Islet precursor cell (in vitro differentiated cells): ENCODE data around the gene HOXA10.

Source experiments
- DNase-seq: peaks from one replicate; pipeline ENCODE4 v3.0.0-alpha.2; 2018

Gene HOXA10

DNA sequence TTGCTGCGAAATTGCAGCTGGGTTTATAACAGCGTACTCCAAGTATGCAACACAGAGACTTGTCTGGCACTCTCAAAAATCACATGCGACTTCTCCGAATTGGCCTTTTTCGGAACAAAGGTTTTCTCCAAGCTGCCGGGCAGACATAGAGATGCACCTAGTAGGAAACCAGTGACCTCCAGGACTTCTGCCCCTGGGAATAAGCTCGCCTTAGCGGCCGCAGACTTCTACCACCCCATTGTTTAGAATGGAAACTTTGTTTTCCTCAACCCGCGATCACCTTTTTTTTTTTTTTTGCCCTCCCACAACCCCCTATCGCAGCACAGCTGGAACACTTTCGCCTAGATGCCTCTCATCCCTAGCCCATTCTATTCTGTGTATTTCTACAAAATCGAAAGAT, 4.9 kb upstream of the HOXA10 start:
- peak; percentile 46 for DNase-seq

DNA sequence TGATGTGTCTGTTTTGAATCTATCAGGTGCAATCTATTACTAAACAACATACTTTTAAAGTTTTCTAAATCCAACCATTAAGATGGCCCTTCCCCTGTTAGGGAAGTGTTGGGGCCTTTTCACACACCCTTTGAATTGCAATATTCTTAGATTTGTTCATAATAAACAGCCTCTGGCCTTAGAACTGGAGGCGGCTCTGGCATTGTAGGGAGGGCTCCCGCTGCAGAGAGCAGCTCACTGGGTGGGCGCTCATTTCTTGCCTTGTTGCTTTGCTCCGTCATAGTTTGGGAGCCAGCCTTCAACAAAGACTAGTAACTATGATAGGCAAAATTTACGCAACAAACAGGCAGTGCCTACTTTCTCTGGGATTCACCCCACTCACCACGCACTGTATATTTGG, 4.2 kb upstream of the HOXA10 start:
- peak; percentile 45 for DNase-seq

DNA sequence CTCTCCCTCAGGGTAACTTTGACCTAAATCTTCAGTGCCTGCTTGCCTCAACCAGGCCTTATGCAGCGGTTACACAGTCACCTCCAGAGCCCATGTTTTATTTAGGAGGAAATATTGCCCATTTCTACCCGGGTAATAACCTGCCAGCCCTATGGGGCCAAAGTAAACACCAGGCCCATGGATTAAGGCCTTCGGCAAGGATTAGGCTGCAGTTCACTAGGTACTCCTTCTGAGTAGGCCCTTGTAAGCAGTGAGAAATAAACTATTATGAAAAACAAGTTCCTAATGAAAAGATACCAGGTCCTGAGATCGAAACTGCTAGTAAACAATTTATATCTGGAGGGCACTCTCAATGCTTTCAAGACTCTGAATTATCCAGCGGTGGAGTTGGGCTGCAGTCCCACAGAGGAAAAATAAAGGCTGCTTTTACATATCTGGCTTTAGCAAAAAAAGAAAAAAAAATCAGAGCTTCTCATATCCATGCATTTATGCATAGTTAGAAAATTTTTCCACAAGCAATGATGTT, 3.7 kb upstream of the HOXA10 start:
- DNase-seq, result peak; percentile 15

DNA sequence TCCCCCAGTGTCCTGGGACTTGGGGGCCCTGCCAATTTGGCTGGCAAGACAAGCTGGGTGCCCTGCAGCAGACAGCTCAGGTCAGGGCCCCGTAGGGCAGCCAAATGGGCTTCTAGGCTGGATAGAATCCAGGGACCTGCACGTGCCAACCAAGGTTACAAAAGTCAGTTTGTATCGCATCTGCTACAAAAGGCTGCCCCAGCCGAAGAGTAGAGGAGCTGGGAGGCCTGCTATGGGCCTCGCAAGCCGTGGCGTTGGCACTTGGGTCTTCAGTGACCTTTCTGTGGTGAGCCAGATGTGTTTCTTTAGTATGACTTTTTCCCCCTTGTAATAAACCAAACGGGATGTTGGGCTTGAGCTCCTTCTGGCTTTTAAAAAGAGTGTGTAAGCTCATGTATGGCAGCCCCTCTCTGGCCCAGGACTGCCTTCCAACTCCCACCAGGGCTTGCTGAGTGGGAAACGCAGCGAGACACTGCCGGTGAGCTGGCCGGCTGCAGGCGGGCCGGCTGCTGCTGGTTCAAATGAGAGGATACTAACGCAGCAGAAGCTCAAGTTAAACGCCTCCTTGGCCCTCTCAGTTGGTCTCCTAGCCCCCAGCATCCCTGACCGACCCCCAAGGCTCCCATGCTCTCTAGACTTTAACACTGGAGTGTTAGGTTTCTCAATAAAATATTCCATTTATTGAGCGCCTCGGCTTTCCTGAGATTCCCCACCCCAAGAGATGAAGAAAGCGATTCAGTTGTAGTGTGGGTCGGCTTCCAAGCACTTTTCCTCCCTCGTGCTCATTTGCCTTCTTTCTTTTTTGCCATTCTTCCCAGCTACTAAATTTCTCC, 3.1 kb upstream of the HOXA10 start:
- DNase-seq, result peak; percentile 50

DNA sequence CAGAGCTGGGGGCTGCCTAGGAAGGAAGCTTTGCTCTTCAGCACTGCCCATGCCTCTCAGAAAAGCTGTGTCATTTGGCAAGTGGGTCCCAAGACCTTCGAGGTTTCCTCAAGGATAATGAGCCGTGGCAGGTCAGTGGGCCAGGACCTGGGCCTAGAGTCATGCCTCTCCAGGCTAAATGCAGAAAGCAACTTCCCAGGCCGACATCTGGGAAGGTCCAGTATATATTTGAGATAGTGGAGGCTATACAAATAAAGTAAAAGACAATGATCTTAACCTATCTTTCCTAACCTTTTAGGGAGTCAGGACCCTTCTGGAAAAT, 2.4 kb upstream of the HOXA10 start:
- DNase-seq, result no peak

DNA sequence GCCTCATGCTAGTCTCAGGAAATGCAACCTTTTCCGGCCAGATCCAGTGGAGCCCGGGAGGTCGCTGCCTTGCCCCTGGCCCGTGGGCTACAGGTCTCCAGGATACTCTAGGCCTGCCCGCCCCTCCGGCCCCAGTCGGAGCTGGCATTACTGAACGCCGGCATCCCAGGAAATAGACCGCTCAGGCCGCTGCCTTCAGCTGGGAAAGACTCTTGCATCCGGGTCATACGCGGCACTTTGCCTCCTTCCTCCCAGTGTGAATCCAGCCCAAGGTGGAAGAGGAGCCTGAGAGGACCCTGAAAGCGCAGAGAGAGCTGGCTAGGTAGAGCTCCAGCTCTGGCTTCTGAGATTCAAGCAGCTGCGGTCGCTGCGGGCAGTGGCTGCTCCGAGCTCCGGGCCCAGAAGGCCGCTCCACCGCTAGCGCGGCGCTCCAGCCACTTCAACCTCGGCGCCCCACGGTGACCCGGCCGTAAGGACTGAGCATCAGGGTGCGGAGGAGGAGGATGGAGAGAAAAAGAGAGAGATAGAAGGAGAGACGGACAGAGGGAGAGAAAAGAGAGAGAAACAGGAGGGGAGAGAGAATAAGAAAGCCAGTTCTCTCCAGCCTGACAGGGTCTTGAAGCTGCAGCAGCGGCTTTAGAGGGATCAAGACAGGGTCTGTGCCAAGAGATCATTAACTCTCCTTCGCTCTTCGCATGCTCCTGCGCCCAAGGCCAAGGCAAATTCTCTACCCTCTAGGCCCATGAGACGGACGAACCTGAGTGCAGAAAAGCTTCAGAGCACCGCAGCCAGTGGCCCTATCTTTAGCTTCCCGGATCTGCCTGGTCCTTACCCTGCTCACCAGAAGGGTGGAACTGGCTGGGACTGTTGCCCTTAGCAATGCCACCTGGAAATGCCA, 1.8 kb upstream of the HOXA10 start:
- DNase-seq, result peak; percentile 77

DNA sequence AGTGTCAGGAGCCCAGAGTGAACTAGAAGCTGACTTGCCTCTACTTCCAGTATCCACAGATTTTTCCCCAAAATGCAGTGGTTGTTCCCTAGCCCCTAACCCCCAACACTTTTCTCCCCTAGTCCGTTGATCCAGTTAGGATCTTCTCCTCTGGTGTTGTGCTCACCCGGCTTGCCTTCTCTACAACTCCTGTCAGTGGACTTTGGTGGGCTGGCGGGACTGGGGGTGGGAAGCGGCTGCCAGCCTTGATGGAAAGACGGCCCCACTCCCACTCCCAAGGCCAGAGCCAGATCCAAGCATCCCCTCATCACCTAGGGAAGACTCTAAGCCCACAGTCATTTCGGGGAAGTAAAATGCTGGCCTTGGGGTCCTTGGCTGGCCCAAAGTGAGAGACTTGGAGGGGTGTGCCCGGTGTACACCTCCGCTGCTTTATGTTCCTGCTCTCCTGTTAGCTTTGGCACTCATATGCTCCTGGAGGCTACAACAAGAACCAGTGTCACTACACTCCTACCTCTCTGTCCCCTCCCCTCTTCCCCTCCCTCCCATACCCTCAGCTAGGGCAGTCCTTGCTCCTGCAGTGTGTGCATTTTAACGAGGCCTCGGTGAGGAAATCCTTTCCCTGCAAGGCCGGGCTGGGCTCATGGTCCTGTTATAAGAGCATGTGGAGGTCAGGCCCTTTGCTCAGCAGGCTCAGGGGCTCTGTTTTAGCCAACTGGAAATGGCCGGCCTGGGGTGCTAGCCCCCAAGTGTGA, 930 bp upstream of the HOXA10 start:
- no peak for DNase-seq

DNA sequence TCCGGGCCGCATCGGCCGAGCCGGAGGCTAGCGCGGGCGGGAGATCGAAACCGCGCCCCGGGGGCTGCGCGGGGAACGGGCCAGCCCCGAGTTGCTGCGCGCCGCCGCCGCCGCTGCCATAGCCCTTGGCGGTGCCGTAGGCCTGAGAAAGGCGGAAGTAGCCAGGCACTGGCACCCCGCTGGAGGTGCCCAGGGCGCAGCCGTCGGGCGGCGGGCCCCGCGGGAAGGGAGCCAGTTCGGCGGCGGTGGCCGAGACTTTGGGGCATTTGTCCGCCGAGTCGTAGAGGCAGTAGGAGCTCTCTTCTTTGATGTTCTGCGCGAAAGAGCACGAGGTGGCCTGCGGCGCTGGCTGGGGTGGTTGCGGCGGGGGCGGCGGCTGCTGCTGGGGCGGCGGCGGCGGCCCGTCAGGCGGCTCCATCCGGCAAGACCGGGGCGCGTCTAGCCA, 587 bp downstream of the HOXA10 start:
- peak; percentile 59 for DNase-seq

DNA sequence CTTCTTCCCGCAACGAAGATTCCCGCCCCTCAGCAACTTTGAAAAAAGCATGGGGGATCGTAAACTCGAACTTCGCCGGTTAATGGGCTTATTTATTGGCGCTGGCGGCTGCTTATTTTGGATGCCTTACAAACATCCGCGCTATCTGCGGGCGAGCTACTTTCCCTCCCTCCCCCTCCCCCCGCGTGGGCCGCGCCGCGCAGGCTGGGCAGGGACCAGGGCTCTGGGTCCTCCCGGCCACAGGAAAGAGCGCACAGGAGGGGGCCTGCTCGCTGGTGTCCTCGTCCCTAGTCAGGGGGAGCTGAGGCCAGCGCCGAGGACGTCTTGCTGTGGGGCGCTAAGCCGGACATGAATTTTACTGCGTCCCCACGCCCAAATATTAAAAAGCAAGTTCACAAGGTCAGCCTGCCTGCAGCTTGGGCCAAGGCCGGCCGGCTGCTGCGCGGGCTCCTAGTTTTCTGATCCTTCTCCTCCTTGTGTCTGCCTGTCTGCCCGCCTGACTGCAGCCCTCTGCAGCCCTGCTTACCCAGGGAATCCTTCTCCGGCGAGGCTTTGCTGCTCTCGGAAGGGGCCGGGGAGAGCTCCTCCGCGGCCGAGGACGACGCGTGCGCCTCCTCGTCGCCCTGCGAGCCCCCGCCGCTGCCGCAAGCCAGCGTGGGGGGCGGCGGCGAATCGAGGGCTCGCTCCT, 1.2 kb downstream of the HOXA10 start:
- DNase-seq, result peak; percentile 77

DNA sequence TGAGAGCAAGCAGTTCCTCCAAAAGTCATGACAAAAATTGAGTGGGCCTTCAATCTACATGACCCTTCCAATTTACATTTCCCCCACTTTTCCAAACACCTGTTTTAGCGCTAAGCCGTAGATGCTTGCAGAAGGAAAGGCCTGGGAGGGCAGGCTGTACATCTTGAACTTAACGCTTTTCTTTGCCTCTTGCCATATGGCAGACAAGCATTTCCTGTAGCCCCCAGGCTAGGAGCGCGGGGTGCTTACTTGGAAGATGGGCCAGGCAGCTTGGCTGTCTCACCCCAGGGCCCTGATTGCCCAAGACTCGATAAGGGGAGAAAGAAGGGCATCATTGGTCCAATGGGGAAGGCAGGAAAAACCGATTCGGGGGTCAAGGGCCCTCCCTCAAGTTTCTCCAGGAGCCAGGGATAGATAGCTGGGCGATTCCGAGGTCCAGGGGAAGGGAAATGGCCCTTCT, 1.8 kb downstream of the HOXA10 start:
- peak; percentile 60 for DNase-seq

DNA sequence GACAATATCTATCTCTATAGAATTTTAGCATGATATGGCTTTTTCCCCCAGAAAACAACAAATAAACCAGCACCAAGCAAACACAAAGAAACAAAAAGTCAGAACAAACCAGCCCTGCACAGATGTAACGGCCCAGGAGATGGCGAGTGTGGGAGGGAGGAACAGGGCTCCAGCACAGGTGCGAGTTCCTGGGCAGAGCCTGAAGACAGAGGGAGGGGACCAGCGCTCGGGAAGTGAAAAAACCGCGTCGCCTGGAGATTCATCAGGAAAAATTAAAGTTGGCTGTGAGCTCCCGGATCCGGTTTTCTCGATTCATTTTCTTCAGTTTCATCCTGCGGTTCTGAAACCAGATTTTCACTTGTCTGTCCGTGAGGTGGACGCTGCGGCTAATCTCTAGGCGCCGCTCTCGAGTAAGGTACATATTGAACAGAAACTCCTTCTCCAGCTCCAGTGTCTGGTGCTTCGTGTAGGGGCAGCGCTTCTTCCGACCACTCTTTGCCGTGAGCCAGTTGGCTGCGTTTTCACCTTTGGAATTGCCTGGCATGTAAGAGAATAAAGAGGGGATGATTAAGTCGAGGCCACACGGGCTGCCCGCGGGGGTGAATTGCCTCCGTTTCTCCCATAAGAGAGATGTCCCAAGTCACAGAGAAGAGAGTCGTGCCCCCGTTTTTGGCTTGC, 2.3 kb downstream of the HOXA10 start:
- peak; percentile 75 for DNase-seq

DNA sequence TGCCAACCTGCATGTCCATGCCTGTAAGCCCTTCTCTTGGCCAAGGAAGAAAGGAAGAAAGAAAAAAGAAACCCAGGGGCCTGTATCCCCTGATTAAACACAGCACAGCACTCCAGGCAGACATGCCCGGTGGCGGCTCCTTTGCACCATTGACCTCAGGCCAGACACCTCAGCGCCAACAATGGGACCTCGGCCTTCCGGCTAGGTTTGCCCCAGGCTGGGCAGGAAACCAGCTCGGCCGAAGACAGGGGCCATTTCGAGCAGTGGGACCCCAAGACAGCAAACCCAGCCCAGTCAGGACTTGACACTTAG, 2.8 kb downstream of the HOXA10 start:
- peak; percentile 85 for DNase-seq

DNA sequence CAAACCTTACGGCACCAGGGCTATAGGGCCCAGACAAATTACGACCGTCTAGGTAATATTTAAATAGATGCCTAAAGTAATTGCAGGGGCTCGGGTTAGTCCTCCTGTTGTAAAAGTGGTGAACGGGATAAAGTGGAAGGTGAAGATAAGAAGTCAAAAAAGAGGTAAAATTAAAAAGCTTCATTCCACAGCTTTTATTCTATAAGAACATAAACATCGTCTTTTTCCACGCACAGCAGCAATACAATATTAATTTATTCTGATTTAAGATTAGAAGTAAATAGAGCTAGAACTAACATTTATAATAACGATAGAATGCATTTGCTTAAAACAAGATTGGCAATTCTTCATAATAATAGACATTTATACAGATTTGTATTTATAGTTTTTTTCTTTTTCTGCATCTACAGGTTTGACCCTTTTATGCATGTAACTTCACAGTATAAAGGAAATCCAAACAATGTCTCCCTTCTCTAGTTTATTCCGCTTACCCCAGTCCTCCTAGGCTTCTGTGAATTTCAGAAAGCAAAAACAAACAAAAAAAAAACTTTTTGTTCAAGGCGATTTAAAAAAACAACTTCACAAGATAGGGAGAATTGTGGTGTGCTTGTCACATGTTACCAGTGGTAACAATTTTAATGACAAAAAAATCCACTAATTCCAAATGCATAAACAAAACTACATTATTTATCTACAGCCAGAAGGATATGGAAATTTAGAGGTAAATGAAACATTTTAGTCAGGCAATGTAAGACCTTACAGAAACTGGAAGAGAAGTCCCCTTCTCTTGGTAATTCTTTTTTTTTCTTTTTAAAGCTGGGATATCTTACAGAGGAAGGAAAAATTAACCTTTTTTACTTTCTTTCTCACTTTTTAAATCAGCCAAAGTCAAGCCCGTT, 3.4 kb downstream of the HOXA10 start:
- DNase-seq, result no peak

DNA sequence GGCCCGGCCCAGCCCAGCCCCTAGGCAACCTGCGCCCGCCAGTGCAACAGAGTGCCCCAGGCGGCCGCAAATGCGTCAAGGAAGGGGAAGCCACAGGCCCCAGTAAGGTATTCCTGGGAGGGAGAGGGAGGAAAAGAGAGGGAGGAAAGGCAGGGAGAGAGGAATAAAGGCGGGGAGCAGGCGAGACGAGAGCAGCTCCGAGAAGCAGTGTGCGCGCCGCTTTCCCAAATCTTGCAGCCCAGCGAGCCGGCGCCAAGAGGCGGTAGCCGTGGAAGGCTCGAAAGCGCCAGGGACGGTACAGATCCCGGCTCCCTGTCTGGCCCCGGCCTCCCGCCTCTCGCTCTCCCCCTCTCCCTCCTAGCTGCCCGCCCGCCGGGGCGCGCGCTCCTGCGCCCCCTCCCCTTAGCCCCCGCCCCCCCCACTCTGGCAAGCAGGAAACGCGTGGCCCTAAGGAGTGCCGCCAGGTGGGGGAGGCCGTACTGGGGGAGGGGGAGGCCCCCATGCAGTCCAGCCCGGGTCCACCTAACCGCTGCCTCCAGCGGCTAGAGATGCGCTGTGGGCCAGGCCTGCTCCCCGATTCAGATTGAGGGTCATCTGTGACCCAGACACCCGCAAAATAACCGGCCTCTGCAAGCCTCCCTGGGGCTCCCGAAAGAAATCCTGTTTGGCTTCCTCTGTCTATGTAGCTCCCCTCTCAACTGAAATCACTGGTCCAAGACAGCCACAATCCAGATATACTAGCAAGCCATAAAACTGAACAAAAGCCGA, 4.3 kb downstream of the HOXA10 start:
- DNase-seq, result peak; percentile 76

DNA sequence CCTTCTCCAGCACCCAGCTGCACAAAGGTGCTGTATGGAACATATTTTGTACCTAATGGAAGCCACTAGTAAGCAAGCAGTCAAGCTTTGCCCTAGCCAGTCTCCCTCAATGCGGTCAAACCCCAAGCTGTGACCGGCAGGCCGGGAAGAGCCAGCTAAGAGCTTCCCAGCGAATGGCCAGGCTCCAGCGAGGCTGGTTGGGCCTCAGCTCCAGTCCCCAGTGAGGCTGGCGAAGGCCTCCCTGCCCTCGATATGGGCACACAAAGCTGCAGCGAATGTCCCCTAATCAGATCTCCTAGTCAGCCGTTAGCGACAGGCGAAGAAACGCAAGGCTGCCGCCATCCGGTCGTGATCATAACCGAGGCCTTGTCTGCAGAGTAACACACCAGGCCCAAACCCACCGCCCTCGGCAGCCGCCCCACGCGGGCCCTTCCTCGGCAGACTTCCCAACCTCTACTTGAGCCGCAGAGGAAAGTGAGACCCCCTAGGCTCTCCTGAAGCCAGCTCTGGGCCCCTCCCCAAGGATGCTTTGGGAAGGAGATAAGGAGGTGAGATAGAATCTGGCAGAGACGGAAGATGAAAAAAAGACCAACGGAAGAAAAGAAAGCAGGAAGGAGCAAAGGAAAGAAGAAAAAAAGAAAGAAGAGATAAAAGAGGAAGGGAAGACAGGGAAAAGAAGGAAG, 5.7 kb downstream of the HOXA10 start:
- DNase-seq, result peak; percentile 80

DNA sequence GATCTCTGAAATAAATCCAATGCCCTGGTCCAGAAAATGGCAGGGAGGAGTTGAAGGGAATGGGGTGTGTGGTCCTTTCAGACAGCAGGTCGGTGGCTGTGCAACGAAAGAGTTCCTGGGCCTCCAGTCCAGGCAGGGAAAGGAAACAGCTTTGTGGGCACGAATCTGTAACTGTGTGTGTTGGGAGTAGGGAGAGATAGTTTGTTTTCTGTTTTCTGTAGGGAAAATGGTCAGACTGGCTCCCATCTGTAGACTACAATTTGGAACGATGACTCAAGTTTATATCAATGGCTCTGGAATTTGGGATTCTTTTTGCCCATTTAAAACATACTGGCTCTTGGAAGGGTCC, 6.2 kb downstream of the HOXA10 start:
- DNase-seq, result no peak

DNA sequence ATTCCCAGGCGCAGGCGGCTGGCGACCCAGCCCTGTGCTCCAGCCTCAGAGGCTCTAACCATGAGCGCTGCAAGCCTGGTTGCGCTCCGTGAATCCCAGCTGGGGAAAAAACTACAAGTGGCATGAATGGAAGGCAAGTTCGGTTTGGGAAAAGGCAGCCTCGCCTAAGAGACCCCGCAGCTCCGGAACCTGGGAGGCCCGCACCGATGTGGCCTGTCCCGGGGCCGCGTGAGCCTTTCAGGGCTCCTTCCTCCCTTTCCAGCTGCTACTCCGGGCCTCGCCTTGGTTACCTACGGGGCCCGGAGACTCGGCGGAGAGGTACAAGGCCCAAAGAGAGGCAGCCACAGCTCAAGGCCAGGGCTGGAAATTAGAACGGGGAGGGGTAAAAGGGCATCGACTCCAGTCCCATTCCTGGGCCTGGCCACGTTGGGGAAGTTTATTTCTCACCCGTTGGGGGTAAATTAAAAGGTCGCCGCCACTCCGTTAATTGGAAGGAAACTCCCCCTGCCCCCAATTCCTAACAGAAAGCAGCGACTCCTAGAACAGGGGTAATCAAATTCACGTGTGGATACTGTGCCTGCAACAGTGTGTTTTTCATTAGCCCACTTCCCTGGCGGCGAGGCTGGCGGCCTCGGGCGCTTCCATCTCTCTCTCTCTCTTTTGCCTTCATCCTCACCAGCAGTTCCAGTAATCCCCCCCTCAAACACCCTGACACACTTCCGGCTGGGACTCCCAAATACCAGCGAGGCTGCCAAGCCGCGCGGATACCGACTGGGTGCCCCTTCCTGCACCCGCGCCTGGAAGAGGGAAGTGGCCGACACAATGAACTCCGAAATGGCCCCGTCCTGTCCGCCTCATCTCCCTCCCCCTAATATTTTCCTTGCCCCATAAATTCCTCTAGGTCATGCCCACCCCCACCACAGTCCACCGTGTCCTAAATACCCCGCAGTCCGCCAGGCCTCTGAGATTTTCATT, 7.3 kb downstream of the HOXA10 start:
- peak; percentile 58 for DNase-seq

DNA sequence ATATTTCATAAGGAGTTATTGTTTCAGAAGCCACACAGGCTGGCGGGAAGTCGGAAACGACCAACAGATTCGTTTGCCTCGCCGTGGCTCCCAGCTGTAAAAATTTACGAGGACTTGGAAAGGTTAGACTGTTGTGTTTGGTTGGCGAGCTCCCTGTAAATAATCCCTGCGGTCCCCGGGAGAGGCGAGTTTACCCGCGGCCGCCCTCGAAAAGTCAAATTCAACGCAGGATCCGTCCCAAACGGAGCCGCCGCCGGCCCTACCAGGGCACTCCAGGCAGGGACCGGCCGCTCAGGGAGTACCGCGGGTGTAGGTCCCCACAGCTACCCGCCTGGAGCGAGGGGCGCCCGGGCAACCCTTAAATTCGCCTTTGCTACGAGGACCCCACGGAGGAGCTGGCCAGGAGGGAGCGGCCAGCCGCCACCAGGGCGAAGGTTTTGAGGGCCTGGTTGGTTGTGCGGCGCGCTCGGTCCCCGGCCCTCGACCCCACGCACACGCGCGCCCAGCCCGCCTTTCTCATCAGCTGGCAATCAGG, 8.1 kb downstream of the HOXA10 start:
- DNase-seq, result peak; percentile 60
